Measurements from ENCODE around the gene LRRC71.

Gene LRRC71

GRCh38 chr1:156947127-156947526, 26.7 kb downstream of the LRRC71 start:
- no peak for DNase-seq (ENCODE audit: low read depth)

- DNase-seq (ENCODE audit: low read depth) = no peak
These were observed 27.5 kb downstream of the LRRC71 start for GRCh38 chr1:156947818-156948525.

GRCh38 chr1:156948708-156949107, 28.3 kb downstream of the LRRC71 start:
- no peak for DNase-seq (ENCODE audit: low read depth)

GRCh38 chr1:156949127-156949526, 28.7 kb downstream of the LRRC71 start:
- DNase-seq (ENCODE audit: low read depth) = no peak

- DNase-seq (ENCODE audit: low read depth) = no peak
These were observed 30.9 kb downstream of the LRRC71 start for GRCh38 chr1:156951371-156951770.

GRCh38 chr1:156953571-156953970, 33.1 kb downstream of the LRRC71 start:
- DNase-seq (ENCODE audit: low read depth) = no peak

- no peak for DNase-seq (ENCODE audit: low read depth)
These were observed 35.9 kb downstream of the LRRC71 start for GRCh38 chr1:156956333-156956732.

GRCh38 chr1:156957634-156958033, 37.2 kb downstream of the LRRC71 start:
- no peak for DNase-seq (ENCODE audit: low read depth)

- no peak for DNase-seq (ENCODE audit: low read depth)
These were observed 37.8 kb downstream of the LRRC71 start for GRCh38 chr1:156958247-156958714.

GRCh38 chr1:156959414-156959813, 39.0 kb downstream of the LRRC71 start:
- no peak for DNase-seq (ENCODE audit: low read depth)

- no peak for DNase-seq (ENCODE audit: low read depth)
These were observed 39.5 kb downstream of the LRRC71 start for GRCh38 chr1:156959925-156960324.

GRCh38 chr1:156961709-156962108, 41.3 kb downstream of the LRRC71 start:
- no peak for DNase-seq (ENCODE audit: low read depth)

GRCh38 chr1:156963621-156964020, 43.2 kb downstream of the LRRC71 start:
- DNase-seq (ENCODE audit: low read depth) = peak; percentile 25

- DNase-seq (ENCODE audit: low read depth) = no peak
These were observed 44.0 kb downstream of the LRRC71 start for GRCh38 chr1:156964441-156964840.

- DNase-seq (ENCODE audit: low read depth) = no peak
These were observed 49.1 kb downstream of the LRRC71 start for GRCh38 chr1:156969496-156969895.

GRCh38 chr1:156970017-156970416, 49.6 kb downstream of the LRRC71 start:
- no peak for DNase-seq (ENCODE audit: low read depth)

- DNase-seq (ENCODE audit: low read depth) = no peak
These were observed 53.0 kb downstream of the LRRC71 start for GRCh38 chr1:156973417-156973816.

GRCh38 chr1:156975084-156975483, 54.7 kb downstream of the LRRC71 start:
- DNase-seq (ENCODE audit: low read depth) = no peak

- no peak for DNase-seq (ENCODE audit: low read depth)
These were observed 60.1 kb downstream of the LRRC71 start for GRCh38 chr1:156980551-156980950.

Measured in activated T-cell treated with anti-CD3 and anti-CD28 coated beads for 1 hour (primary cell).